Keratinocyte (primary cell): ENCODE data around the gene ATG4B. TPM values are rescaled to one million over a fixed set of nuclear protein-coding genes. Genes with fewer than 3 reads are reported as not detected.

Experiments
- DNase-seq: peaks from one replicate; pipeline ENCODE4 v3.0.0-alpha.2; 2011; ENCODE audit warnings: low read depth, missing footprints, low spot score
- FAIRE-seq: peaks from 2 replicates; lab custom pipeline; 2011; peaks lifted over from hg19 to GRCh38; lab: Jason Lieb, UNC
- H2AFZ ChIP-seq: 2 replicates; pipeline ENCODE4 v1.6.0; 2012; ENCODE audit warnings: low read length, control low read depth, inconsistent platforms; ENCODE audit not compliant: control insufficient read depth
- H3K27ac ChIP-seq: 2 replicates; pipeline ENCODE4 v1.5.1; 2011; ENCODE audit warnings: low read length; ENCODE audit not compliant: control insufficient read depth, insufficient read depth
- H3K27me3 ChIP-seq: 3 replicates; pipeline ENCODE4 v1.6.0; 2011; ENCODE audit warnings: low read length; ENCODE audit not compliant: control insufficient read depth, insufficient read depth; ENCODE audit errors: extremely low read depth
- H3K36me3 ChIP-seq, 2 experiments: 2 replicates in 1 of 2; 3 replicates in 1 of 2; pipeline ENCODE4 v1.5.1; 2011; ENCODE audit warnings: low read length in 2 of 2, mild to moderate bottlenecking in 1 of 2; ENCODE audit not compliant: control insufficient read depth in 2 of 2, insufficient read depth in 2 of 2; ENCODE audit errors: extremely low read depth in 1 of 2
- H3K4me1 ChIP-seq: 3 replicates; pipeline ENCODE4 v1.5.1; 2011; ENCODE audit warnings: low read length; ENCODE audit not compliant: control insufficient read depth, insufficient read depth; ENCODE audit errors: extremely low read depth
- H3K4me2 ChIP-seq: 3 replicates; pipeline ENCODE4 v1.6.0; 2011; ENCODE audit warnings: low read depth, low read length; ENCODE audit not compliant: control insufficient read depth, insufficient read depth; ENCODE audit errors: extremely low read depth
- H3K4me3 ChIP-seq, 3 experiments: fragments of 200-600 bp in 1 of 3; sonication (generic) in 1 of 3; 2 replicates in 2 of 3; 3 replicates in 1 of 3; pipeline ENCODE4 v1.5.1; 2011 to 2016; ENCODE audit warnings: low read length in 3 of 3, mild to moderate bottlenecking in 3 of 3, control low read depth in 2 of 3, inconsistent platforms in 1 of 3, low read depth in 1 of 3, mixed read lengths in 1 of 3, mixed run types in 1 of 3, moderate library complexity in 1 of 3; ENCODE audit not compliant: control insufficient read depth in 2 of 3, insufficient read depth in 2 of 3; ENCODE audit errors: extremely low read depth in 1 of 3
- H3K79me2 ChIP-seq: 2 replicates; pipeline ENCODE4 v1.6.0; 2012; ENCODE audit warnings: low read length; ENCODE audit not compliant: control insufficient read depth, insufficient read depth
- H3K9ac ChIP-seq: 3 replicates; pipeline ENCODE4 v1.6.0; 2011; ENCODE audit warnings: low read length; ENCODE audit not compliant: control insufficient read depth, insufficient read depth; ENCODE audit errors: extremely low read depth
- H3K9me1 ChIP-seq: 3 replicates; pipeline ENCODE4 v1.6.0; 2011; ENCODE audit warnings: low read length; ENCODE audit not compliant: control insufficient read depth, insufficient read depth; ENCODE audit errors: extremely low read depth
- H3K9me3 ChIP-seq: 2 replicates; pipeline ENCODE4 v1.5.1; 2012; ENCODE audit warnings: low read depth, low read length; ENCODE audit not compliant: control insufficient read depth
- H4K20me1 ChIP-seq: 3 replicates; pipeline ENCODE4 v1.6.0; 2011; ENCODE audit warnings: low read length; ENCODE audit not compliant: control insufficient read depth, insufficient read depth; ENCODE audit errors: extremely low read depth
- EZH2 ChIP-seq: IDR thresholded peaks from one replicate; pipeline ENCODE4 v1.6.1; 2012; ENCODE audit warnings: inconsistent platforms, mild to moderate bottlenecking, low read length, moderate library complexity
- dilution Hi-C: fragments of 300-500 bp; cut with MboI; formaldehyde crosslinking; loops from one replicate; pipeline ENCODE4 v1.7.0; 2020; ENCODE audit warnings: low sequenced_read_pairs; ENCODE audit not compliant: extremely low pct_ligation_motif_present
- polyA plus RNA-seq, 5 experiments: library from polyadenylated mRNA; depleted of rRNA in 3 of 5; stranded (reverse) in 3 of 5; stranded (forward) in 1 of 5; unstranded in 1 of 5; fragments of >200 nt; gene quantifications; 1 replicate in 1 of 5; 2 replicates in 3 of 5; 3 replicates in 1 of 5; pipeline versions ENCODE4 v1.2.1 to v1.2.3, GENCODE V29; 2011 to 2012; ENCODE audit warnings: missing spikeins in 2 of 5, low read depth in 1 of 5, low replicate concordance in 1 of 5
- TF ChIP-seq, protein P1 (sequence below), 3 experiments: IDR thresholded peaks in 1 of 3; conservative IDR thresholded peaks in 1 of 3; optimal IDR thresholded peaks in 1 of 3; 2 replicates in 2 of 3; 3 replicates in 1 of 3; pipeline versions ENCODE3 to v1.5.1; 2011; ENCODE audit warnings: low read length in 3 of 3, mild to moderate bottlenecking in 3 of 3, moderate library complexity in 2 of 3, control low read depth in 1 of 3, inconsistent platforms in 1 of 3; ENCODE audit not compliant: insufficient read depth in 2 of 3; ENCODE audit errors: extremely low read depth in 1 of 3

Gene ATG4B
- polyA plus RNA-seq, 1 donor (not counting 4 experiments of a cell fraction or from before 2014, with no cell fraction given): 69.0 TPM

GRCh38 chr2:241692448-241692847, 55.0 kb downstream of the ATG4B start:
- Histone ChIP-seq H3K27ac (no peak overlapping the region), H3K4me3 (no peak overlapping the region), H3K27me3 (no peaks in the 10 kb centered on the region), H3K4me2 (no peak overlapping the region), H3K36me3 (peaks cover 9 to 20% of the 10 kb centered on the region in 2 experiments), H3K9ac (no peak overlapping the region), H3K9me1 (peaks cover 2% of the 10 kb centered on the region), H2AFZ (no peak overlapping the region), H3K9me3 (no peaks in the 10 kb centered on the region), H4K20me1 (peaks cover 3% of the 10 kb centered on the region), H3K4me1 (peaks cover 6% of the 10 kb centered on the region), H3K79me2 (peaks cover 18% of the 10 kb centered on the region)
- no peak for TF ChIP-seq EZH2
- dilution Hi-C loops: no loop called here
- DNase-seq (no peak), FAIRE-seq (no peak)

- Histone ChIP-seq H3K4me3 (no peak overlapping the region), H3K27me3 (no peaks in the 10 kb centered on the region), H3K36me3 (peaks cover 6 to 12% of the 10 kb centered on the region in 2 experiments), H2AFZ (no peak overlapping the region), H3K4me1 (no peaks in the 10 kb centered on the region), H3K9me3 (no peaks in the 10 kb centered on the region), H3K9me1 (peaks cover 2% of the 10 kb centered on the region), H4K20me1 (peaks cover 3% of the 10 kb centered on the region), H3K9ac (no peak overlapping the region), H3K27ac (no peak overlapping the region), H3K79me2 (no peaks in the 10 kb centered on the region), H3K4me2 (no peak overlapping the region)
- dilution Hi-C loops: no loop called here
- DNase-seq (no peak), FAIRE-seq (no peak)
- TF ChIP-seq, protein P1, sequence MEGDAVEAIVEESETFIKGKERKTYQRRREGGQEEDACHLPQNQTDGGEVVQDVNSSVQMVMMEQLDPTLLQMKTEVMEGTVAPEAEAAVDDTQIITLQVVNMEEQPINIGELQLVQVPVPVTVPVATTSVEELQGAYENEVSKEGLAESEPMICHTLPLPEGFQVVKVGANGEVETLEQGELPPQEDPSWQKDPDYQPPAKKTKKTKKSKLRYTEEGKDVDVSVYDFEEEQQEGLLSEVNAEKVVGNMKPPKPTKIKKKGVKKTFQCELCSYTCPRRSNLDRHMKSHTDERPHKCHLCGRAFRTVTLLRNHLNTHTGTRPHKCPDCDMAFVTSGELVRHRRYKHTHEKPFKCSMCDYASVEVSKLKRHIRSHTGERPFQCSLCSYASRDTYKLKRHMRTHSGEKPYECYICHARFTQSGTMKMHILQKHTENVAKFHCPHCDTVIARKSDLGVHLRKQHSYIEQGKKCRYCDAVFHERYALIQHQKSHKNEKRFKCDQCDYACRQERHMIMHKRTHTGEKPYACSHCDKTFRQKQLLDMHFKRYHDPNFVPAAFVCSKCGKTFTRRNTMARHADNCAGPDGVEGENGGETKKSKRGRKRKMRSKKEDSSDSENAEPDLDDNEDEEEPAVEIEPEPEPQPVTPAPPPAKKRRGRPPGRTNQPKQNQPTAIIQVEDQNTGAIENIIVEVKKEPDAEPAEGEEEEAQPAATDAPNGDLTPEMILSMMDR (optimal IDR thresholded peaks at IDR 0.05 in 1 of 3, IDR thresholded peaks at IDR 0.05 in 1 of 3, conservative IDR thresholded peaks at IDR 0.05 in 1 of 3; ENCODE audit: extremely low read depth in 1 of 3, insufficient read depth in 2 of 3, low read length in 3 of 3): no peak
- no peak for TF ChIP-seq EZH2
Measured at GRCh38 chr2:241695651-241696050, 58.2 kb downstream of the ATG4B start.

- Histone ChIP-seq H3K9ac (peak overlapping the region; percentile 89), H3K9me3 (no peaks in the 10 kb centered on the region), H3K36me3 (peaks cover 3 to 11% of the 10 kb centered on the region in 2 experiments), H3K4me2 (peak overlapping the region; percentile 60), H3K4me3 (peak overlapping the region; percentile 70 to 85 (median 74)), H2AFZ (no peak overlapping the region), H4K20me1 (no peaks in the 10 kb centered on the region), H3K27me3 (no peaks in the 10 kb centered on the region), H3K79me2 (peaks cover 9% of the 10 kb centered on the region), H3K9me1 (no peaks in the 10 kb centered on the region), H3K27ac (peak overlapping the region; percentile 82), H3K4me1 (no peaks in the 10 kb centered on the region)
- no peak for TF ChIP-seq EZH2
- TF ChIP-seq, protein P1 (optimal IDR thresholded peaks at IDR 0.05 in 1 of 3, IDR thresholded peaks at IDR 0.05 in 1 of 3, conservative IDR thresholded peaks at IDR 0.05 in 1 of 3; ENCODE audit: extremely low read depth in 1 of 3, insufficient read depth in 2 of 3, low read length in 3 of 3): peak; percentile 27 to 67 (median 48)
- dilution Hi-C loops: no loop called here
- DNase-seq: no peak
- FAIRE-seq: no peak
Measured at GRCh38 chr2:241701149-241701398, 63.6 kb downstream of the ATG4B start.
